Gastroesophageal sphincter (tissue), 3 donors: ENCODE results near the gene USPL1.

Experiments
- CTCF ChIP-seq, 4 experiments: fragments of 200-600 bp in 2 of 4; fragments of 450-650 bp in 2 of 4; sonication (generic) in 1 of 4; IDR thresholded peaks; one replicate each; pipeline ENCODE4 v1.5.1; 2017 to 2019; ENCODE audit warnings: antibody characterized with exemption in 4 of 4, mild to moderate bottlenecking in 2 of 4, moderate library complexity in 2 of 4
- POLR2A ChIP-seq, 2 donors: fragments of 450-650 bp; IDR thresholded peaks; one replicate each; pipeline ENCODE4 v1.6.1; 2017; ENCODE audit warnings: antibody characterized with exemption in 2 of 2, mild to moderate bottlenecking in 2 of 2, moderate library complexity in 1 of 2

- TF ChIP-seq POLR2A (IDR thresholded peaks at IDR 0.05) (no peak), CTCF (IDR thresholded peaks at IDR 0.05) (no peak)
Measured at GRCh38 chr13:30620941-30621340, 3.2 kb downstream of the USPL1 start.
